Smooth muscle cell (in vitro differentiated cells): ENCODE measurements around the gene RASSF5. TPM values are rescaled to one million over a fixed set of nuclear protein-coding genes. Genes with fewer than 3 reads are reported as not detected.

Experiments used
- DNase-seq: peaks from one replicate; lab custom pipeline; 2025; ENCODE audit not compliant: unreplicated experiment; lab: John Stamatoyannopoulos, UW
- H2AFZ ChIP-seq: fragments of 200-600 bp; sonication (generic); 2 replicates; pipeline ENCODE4 v1.6.0; 2016; ENCODE audit warnings: antibody characterized with exemption, low read depth, mild to moderate bottlenecking
- H3F3A ChIP-seq: fragments of 200-600 bp; sonication (generic); 2 replicates; pipeline ENCODE4 v1.6.0; 2017; ENCODE audit warnings: antibody characterized with exemption, low read depth
- H3K27ac ChIP-seq: fragments of 200-600 bp; sonication (generic); 2 replicates; pipeline ENCODE4 v1.5.1; 2016; ENCODE audit warnings: low read depth, mild to moderate bottlenecking
- H3K27me3 ChIP-seq: fragments of 200-600 bp; sonication (generic); 2 replicates; pipeline ENCODE4 v1.6.1; 2016; ENCODE audit warnings: low read depth, mild to moderate bottlenecking
- H3K36me3 ChIP-seq: fragments of 200-600 bp; sonication (generic); 2 replicates; pipeline ENCODE4 v1.5.1; 2016; ENCODE audit warnings: low read depth
- H3K4me1 ChIP-seq: fragments of 200-600 bp; sonication (generic); 2 replicates; pipeline ENCODE4 v1.5.1; 2016; ENCODE audit warnings: low read depth
- H3K4me2 ChIP-seq: fragments of 200-600 bp; sonication (generic); 2 replicates; pipeline ENCODE4 v1.6.0; 2016; ENCODE audit warnings: mild to moderate bottlenecking
- H3K4me3 ChIP-seq: fragments of 200-600 bp; sonication (generic); 2 replicates; pipeline ENCODE4 v1.5.1; 2016; ENCODE audit warnings: mild to moderate bottlenecking
- H3K79me2 ChIP-seq: fragments of 200-600 bp; sonication (generic); 2 replicates; pipeline ENCODE4 v1.6.0; 2016; ENCODE audit warnings: low read depth, mild to moderate bottlenecking
- H3K9ac ChIP-seq: fragments of 200-600 bp; sonication (generic); 2 replicates; pipeline ENCODE4 v1.6.0; 2016; ENCODE audit warnings: low read depth
- H3K9me3 ChIP-seq: fragments of 200-600 bp; sonication (generic); replicated peaks from 2 replicates; pipeline ENCODE4 v1.5.1; 2016; ENCODE audit warnings: low read depth
- H4K20me1 ChIP-seq: fragments of 200-600 bp; sonication (generic); 2 replicates; pipeline ENCODE4 v1.6.0; 2016; ENCODE audit warnings: low read depth
- WGBS: methylation state at CpG from one replicate; pipeline ENCODE4 v1.1.7; 2016; ENCODE audit warnings: low lambda C conversion rate; 5-methylcytosine and 5-hydroxymethylcytosine counted together
- polyA plus RNA-seq: library from polyadenylated mRNA; unstranded; fragments of >200 nt; fragmentation: Nextera tagmentation; extraction: Ambion mirVana; gene quantifications from 2 replicates; pipeline ENCODE4 v1.2.1, GENCODE V29; 2016
- total RNA-seq: library from RNA; depleted of rRNA; stranded (reverse); fragments of >200 nt; gene quantifications from 2 replicates; pipeline ENCODE4 v1.2.3, GENCODE V29; 2014
- TF ChIP-seq, protein P1 (sequence below): fragments of 200-600 bp; sonication (generic); IDR thresholded peaks from 2 replicates; pipeline ENCODE4 v1.5.1; 2017; ENCODE audit warnings: borderline replicate concordance, mild to moderate bottlenecking, antibody characterized with exemption; ENCODE audit not compliant: insufficient read depth, poor library complexity, severe bottlenecking

The RASSF5 gene
- total and polyA plus RNA-seq, 2 experiments from 2014 or later, result 2.6 to 3.3 TPM

GRCh38 chr1:206572835-206573234, 65.5 kb downstream of the RASSF5 start:
- H3K9me3 ChIP-seq, result no peaks in the 10 kb centered on the region
- H3K79me2 ChIP-seq, result no peaks in the 10 kb centered on the region
- WGBS, result 93% methylated on average over 4 of the region's 4 CpGs
- no peak overlapping the region for H3K4me2 ChIP-seq
- DNase-seq, result no peak
- no peak overlapping the region for H3K27ac ChIP-seq
- H3K9ac ChIP-seq, result no peak overlapping the region
- H3K27me3 ChIP-seq, result no peaks in the 10 kb centered on the region
- H3K4me3 ChIP-seq, result no peak overlapping the region
- no peak overlapping the region for H2AFZ ChIP-seq
- H3K4me1 ChIP-seq, result no peaks in the 10 kb centered on the region
- TF ChIP-seq, protein P1, sequence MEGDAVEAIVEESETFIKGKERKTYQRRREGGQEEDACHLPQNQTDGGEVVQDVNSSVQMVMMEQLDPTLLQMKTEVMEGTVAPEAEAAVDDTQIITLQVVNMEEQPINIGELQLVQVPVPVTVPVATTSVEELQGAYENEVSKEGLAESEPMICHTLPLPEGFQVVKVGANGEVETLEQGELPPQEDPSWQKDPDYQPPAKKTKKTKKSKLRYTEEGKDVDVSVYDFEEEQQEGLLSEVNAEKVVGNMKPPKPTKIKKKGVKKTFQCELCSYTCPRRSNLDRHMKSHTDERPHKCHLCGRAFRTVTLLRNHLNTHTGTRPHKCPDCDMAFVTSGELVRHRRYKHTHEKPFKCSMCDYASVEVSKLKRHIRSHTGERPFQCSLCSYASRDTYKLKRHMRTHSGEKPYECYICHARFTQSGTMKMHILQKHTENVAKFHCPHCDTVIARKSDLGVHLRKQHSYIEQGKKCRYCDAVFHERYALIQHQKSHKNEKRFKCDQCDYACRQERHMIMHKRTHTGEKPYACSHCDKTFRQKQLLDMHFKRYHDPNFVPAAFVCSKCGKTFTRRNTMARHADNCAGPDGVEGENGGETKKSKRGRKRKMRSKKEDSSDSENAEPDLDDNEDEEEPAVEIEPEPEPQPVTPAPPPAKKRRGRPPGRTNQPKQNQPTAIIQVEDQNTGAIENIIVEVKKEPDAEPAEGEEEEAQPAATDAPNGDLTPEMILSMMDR, result no peak
- H4K20me1 ChIP-seq, result no peaks in the 10 kb centered on the region
- no peaks in the 10 kb centered on the region for H3F3A ChIP-seq
- no peaks in the 10 kb centered on the region for H3K36me3 ChIP-seq

DNA sequence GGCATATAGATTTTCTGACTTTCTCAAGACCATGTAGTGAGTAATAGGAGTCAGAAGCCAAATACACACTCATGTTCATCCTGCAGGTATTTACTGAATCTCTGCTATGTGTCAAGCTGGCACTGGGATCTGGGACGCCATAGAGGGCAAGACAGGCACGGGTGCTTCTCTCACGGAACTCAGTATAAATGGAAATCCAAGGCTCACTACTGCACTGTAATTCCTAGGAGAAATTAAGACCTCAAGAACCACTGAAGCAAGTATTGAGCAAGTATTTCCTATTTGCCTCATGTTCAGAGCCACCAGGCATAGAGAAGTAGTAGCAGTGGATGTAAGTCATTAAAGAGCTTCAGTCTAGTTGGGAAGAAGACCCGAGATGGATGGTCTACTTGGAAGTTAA, 66.0 kb downstream of the RASSF5 start:
- Histone ChIP-seq H3K27ac (no peak overlapping the region), H4K20me1 (no peaks in the 10 kb centered on the region), H3K79me2 (no peaks in the 10 kb centered on the region), H3K4me2 (no peak overlapping the region), H3K36me3 (no peaks in the 10 kb centered on the region), H3K27me3 (no peaks in the 10 kb centered on the region), H3K9me3 (no peaks in the 10 kb centered on the region), H3F3A (no peaks in the 10 kb centered on the region), H3K9ac (no peak overlapping the region), H3K4me1 (no peaks in the 10 kb centered on the region), H3K4me3 (no peak overlapping the region), H2AFZ (no peak overlapping the region)
- WGBS, result 88% methylated on average over 4 of the region's 4 CpGs
- DNase-seq, result no peak
- TF ChIP-seq, protein P1, result no peak

GRCh38 chr1:206573762-206574161, 66.4 kb downstream of the RASSF5 start:
- no peak for DNase-seq

More at GRCh38 chr1:206573762-206574161, 66.4 kb downstream of the RASSF5 start:
- Histone ChIP-seq H4K20me1 (no peaks in the 10 kb centered on the region), H3K79me2 (no peaks in the 10 kb centered on the region), H3F3A (no peaks in the 10 kb centered on the region), H3K9ac (no peak overlapping the region), H3K4me1 (no peaks in the 10 kb centered on the region), H3K4me3 (no peak overlapping the region), H3K36me3 (no peaks in the 10 kb centered on the region), H3K27ac (no peak overlapping the region), H3K27me3 (no peaks in the 10 kb centered on the region), H3K4me2 (no peak overlapping the region), H2AFZ (no peak overlapping the region), H3K9me3 (no peaks in the 10 kb centered on the region)
- 96% methylated on average over 4 of the region's 4 CpGs for WGBS
- TF ChIP-seq, protein P1, result no peak
